Activated CD8-positive, alpha-beta memory T cell treated with anti-CD3 and anti-CD28 coated beads for 1 hour (primary cell): ENCODE measurements around the gene NGRN.
A peak's percentile ranks its signal among the peaks of the same experiment; 100 is the strongest.

ENCODE experiments used
- DNase-seq, 2 donors: peaks; one replicate each; pipeline ENCODE4 v3.0.0-alpha.2; 2020; ENCODE audit warnings: low read depth in 1 of 2; ENCODE audit errors: extremely low read depth in 1 of 2

NGRN gene

GRCh38 chr15:90265271-90266060, at the start of gene NGRN:
Gene NGRN (plus strand): TSS chr15:90265672. CDS start chr15:90265713, 41 bp downstream.
- peak; percentile 79 to 84 for DNase-seq

- no peak for DNase-seq
Observed at GRCh38 chr15:90217671-90218394, 47.6 kb upstream of the NGRN start.

GRCh38 chr15:90219421-90220141, 45.9 kb upstream of the NGRN start:
- peak in 1 of 2 donors; percentile 51 for DNase-seq

GRCh38 chr15:90221246-90221900, 44.1 kb upstream of the NGRN start:
- no peak for DNase-seq

GRCh38 chr15:90222547-90222946, 42.9 kb upstream of the NGRN start:
- DNase-seq = no peak

GRCh38 chr15:90223441-90224165, 41.9 kb upstream of the NGRN start:
- no peak for DNase-seq

- no peak for DNase-seq
Observed at GRCh38 chr15:90225047-90225446, 40.4 kb upstream of the NGRN start.

- no peak for DNase-seq
Observed at GRCh38 chr15:90225504-90226234, 39.8 kb upstream of the NGRN start.

GRCh38 chr15:90227336-90227735, 38.1 kb upstream of the NGRN start:
- no peak for DNase-seq

- DNase-seq = no peak
Observed at GRCh38 chr15:90227816-90228772, 37.4 kb upstream of the NGRN start.

- no peak for DNase-seq
Observed at GRCh38 chr15:90228960-90229359, 36.5 kb upstream of the NGRN start.

GRCh38 chr15:90230071-90230494, 35.4 kb upstream of the NGRN start:
- no peak for DNase-seq

- no peak for DNase-seq
Observed at GRCh38 chr15:90230610-90231009, 34.9 kb upstream of the NGRN start.

GRCh38 chr15:90231028-90232017, 34.1 kb upstream of the NGRN start:
- DNase-seq = peak; percentile 54 to 60

- DNase-seq = no peak
Observed at GRCh38 chr15:90232196-90232595, 33.3 kb upstream of the NGRN start.

- DNase-seq = no peak
Observed at GRCh38 chr15:90232941-90233386, 32.5 kb upstream of the NGRN start.

GRCh38 chr15:90233387-90234095, 31.9 kb upstream of the NGRN start, which contains the start of gene CIB1:
Gene CIB1 (minus strand): TSS chr15:90233941. CDS start chr15:90233885, 56 bp downstream.
- peak; percentile 36 to 90 for DNase-seq
